H1 (cell line): ENCODE results near the gene TSTD2. TPM values are rescaled to one million over a fixed set of nuclear protein-coding genes. Genes with fewer than 3 reads are reported as not detected.

ENCODE experiments used
- CTCF ChIA-PET: fragments of 300-600 bp; sonication (Branson Sonifier 250); formaldehyde crosslinking; loops from one replicate; lab custom pipeline; 2021; ENCODE audit not compliant: partially characterized antibody; lab: Charles Lee
- POLR2A ChIA-PET: fragments of 300-600 bp; sonication (Branson Sonifier 250); formaldehyde crosslinking; loops from one replicate; lab custom pipeline; 2021; ENCODE audit warnings: inconsistent platforms; ENCODE audit not compliant: partially characterized antibody; lab: Charles Lee
- DNase-seq, 2 experiments: peaks; one replicate each; pipeline versions ENCODE4 v3.0.0 to v3.0.0-alpha.2; 2010 to 2022; ENCODE audit warnings: low spot score in 2 of 2, low read depth in 1 of 2, mixed read lengths in 1 of 2
- FAIRE-seq: peaks from 2 replicates; lab custom pipeline; 2011; peaks lifted over from hg19 to GRCh38; lab: Jason Lieb, UNC
- H2AFZ ChIP-seq: 2 replicates; pipeline ENCODE4 v1.8.1; 2012; ENCODE audit warnings: low read length, inconsistent platforms
- H2AK5ac ChIP-seq: 2 replicates; pipeline ENCODE4 v1.6.1; 2013; ENCODE audit warnings: low read depth, low read length
- H2BK120ac ChIP-seq: replicated peaks from 2 replicates; pipeline ENCODE3; 2013; ENCODE audit warnings: low read depth, low read length, inconsistent platforms
- H2BK12ac ChIP-seq: 2 replicates; pipeline ENCODE4 v1.6.1; 2013; ENCODE audit warnings: low read depth, low read length
- H2BK15ac ChIP-seq: 2 replicates; pipeline ENCODE4 v1.6.1; 2013; ENCODE audit warnings: low read length
- H2BK20ac ChIP-seq: 2 replicates; pipeline ENCODE4 v1.6.1; 2013; ENCODE audit warnings: low read length
- H2BK5ac ChIP-seq: 2 replicates; pipeline ENCODE4 v1.6.1; 2013; ENCODE audit warnings: low read depth, low read length
- H3K14ac ChIP-seq: 2 replicates; pipeline ENCODE4 v1.6.1; 2013; ENCODE audit warnings: inconsistent platforms; ENCODE audit not compliant: insufficient read length
- H3K18ac ChIP-seq: 2 replicates; pipeline ENCODE4 v1.6.1; 2013; ENCODE audit warnings: low read length; ENCODE audit errors: extremely low read depth
- H3K23ac ChIP-seq: 2 replicates; pipeline ENCODE4 v1.6.1; 2013; ENCODE audit warnings: inconsistent platforms; ENCODE audit not compliant: insufficient read length
- H3K23me2 ChIP-seq: 2 replicates; pipeline ENCODE4 v1.6.1; 2013; ENCODE audit warnings: low read depth, low read length
- H3K27ac ChIP-seq: 2 replicates; pipeline ENCODE4 v1.6.1; 2011; ENCODE audit warnings: low read depth, low read length, inconsistent platforms
- H3K27me3 ChIP-seq, 4 experiments: replicated peaks in 1 of 4; 1 replicate in 1 of 4; 2 replicates in 3 of 4; pipeline versions ENCODE4 v1.6.1 to v1.8.1; 2011 to 2013; ENCODE audit warnings: low read length in 3 of 4, mild to moderate bottlenecking in 3 of 4, inconsistent platforms in 2 of 4, mixed read lengths in 2 of 4, moderate library complexity in 1 of 4; ENCODE audit not compliant: control insufficient read depth in 3 of 4, insufficient read depth in 3 of 4; ENCODE audit errors: extremely low read depth in 1 of 4
- H3K36me3 ChIP-seq, 4 experiments: 2 replicates each; pipeline versions ENCODE4 v1.6.1 to v1.8.1; 2011 to 2013; ENCODE audit warnings: mild to moderate bottlenecking in 4 of 4, low read length in 3 of 4, moderate library complexity in 2 of 4, control low read depth in 1 of 4, inconsistent platforms in 1 of 4; ENCODE audit not compliant: insufficient read depth in 4 of 4, control insufficient read depth in 2 of 4
- H3K4ac ChIP-seq: replicated peaks from 2 replicates; pipeline ENCODE3; 2013; ENCODE audit warnings: low read length, low read depth, mixed read lengths, inconsistent platforms; ENCODE audit not compliant: insufficient read length
- H3K4me1 ChIP-seq, 4 experiments: replicated peaks in 1 of 4; 1 replicate in 1 of 4; 2 replicates in 3 of 4; pipeline versions ENCODE4 v1.6.1 to v1.8.1; 2011 to 2013; ENCODE audit warnings: low read length in 3 of 4, inconsistent platforms in 2 of 4, mixed read lengths in 1 of 4; ENCODE audit not compliant: insufficient read depth in 4 of 4, control insufficient read depth in 3 of 4
- H3K4me2 ChIP-seq, 2 experiments: 2 replicates each; pipeline versions ENCODE4 v1.6.1 to v1.8.1; 2011 to 2013; ENCODE audit warnings: low read depth in 2 of 2, low read length in 2 of 2, control low read depth in 1 of 2, inconsistent platforms in 1 of 2, mild to moderate bottlenecking in 1 of 2; ENCODE audit not compliant: insufficient read depth in 1 of 2
- H3K4me3 ChIP-seq, 4 experiments: fragments of 200-600, 300-600 bp in 1 of 4; sonication (generic), shearing (Covaris generic), sonication (Bioruptor Twin) in 1 of 4; 2 replicates each; pipeline versions ENCODE4 v1.5.1 to v1.8.1; 2011 to 2016; ENCODE audit warnings: low read length in 4 of 4, low read depth in 3 of 4, control low read depth in 2 of 4, inconsistent platforms in 2 of 4, mild to moderate bottlenecking in 2 of 4, mixed read lengths in 1 of 4, moderate library complexity in 1 of 4; ENCODE audit not compliant: insufficient read depth in 2 of 4; ENCODE audit errors: extremely low read depth in 1 of 4
- H3K56ac ChIP-seq: replicated peaks from 2 replicates; pipeline ENCODE3; 2013; ENCODE audit warnings: low read depth, mild to moderate bottlenecking, mixed read lengths, low read length, inconsistent platforms; ENCODE audit not compliant: insufficient read length
- H3K79me1 ChIP-seq: 2 replicates; pipeline ENCODE4 v1.6.1; 2013; ENCODE audit warnings: low read depth, low read length, control low read depth
- H3K79me2 ChIP-seq, 2 experiments: 2 replicates each; pipeline versions ENCODE4 v1.6.1 to v1.8.1; 2012 to 2013; ENCODE audit warnings: low read length in 2 of 2, mild to moderate bottlenecking in 2 of 2, inconsistent platforms in 1 of 2; ENCODE audit not compliant: insufficient read depth in 2 of 2, control insufficient read depth in 1 of 2
- H3K9ac ChIP-seq, 4 experiments: replicated peaks in 1 of 4; 1 replicate in 1 of 4; 2 replicates in 3 of 4; pipeline versions ENCODE4 v1.6.1 to v1.8.1; 2011 to 2013; ENCODE audit warnings: low read depth in 3 of 4, low read length in 3 of 4, control low read depth in 2 of 4, mild to moderate bottlenecking in 2 of 4, moderate library complexity in 2 of 4, inconsistent platforms in 1 of 4; ENCODE audit errors: extremely low read depth in 1 of 4
- H3K9me3 ChIP-seq, 2 experiments: 2 replicates each; pipeline versions ENCODE4 v1.6.1 to v1.8.1; 2012 to 2013; ENCODE audit warnings: mild to moderate bottlenecking in 2 of 2, moderate library complexity in 2 of 2, control low read depth in 1 of 2, inconsistent platforms in 1 of 2, low read depth in 1 of 2, low read length in 1 of 2, mixed read lengths in 1 of 2; ENCODE audit not compliant: insufficient read depth in 2 of 2
- H4K20me1 ChIP-seq, 2 experiments: replicated peaks in 1 of 2; 2 replicates each; pipeline versions ENCODE3 to v1.8.1; 2011 to 2013; ENCODE audit warnings: inconsistent platforms in 2 of 2, low read length in 2 of 2, mild to moderate bottlenecking in 1 of 2; ENCODE audit not compliant: insufficient read depth in 2 of 2, control insufficient read depth in 1 of 2
- H4K5ac ChIP-seq: 2 replicates; pipeline ENCODE4 v1.6.1; 2013; ENCODE audit warnings: low read length, low read depth, mixed read lengths, inconsistent platforms; ENCODE audit not compliant: insufficient read length
- H4K8ac ChIP-seq: 2 replicates; pipeline ENCODE4 v1.8.0; 2013; ENCODE audit warnings: mild to moderate bottlenecking, moderate library complexity, low read length, inconsistent platforms; ENCODE audit not compliant: insufficient read depth; ENCODE audit errors: extremely low read depth
- H4K91ac ChIP-seq: replicated peaks from 2 replicates; pipeline ENCODE3; 2013; ENCODE audit warnings: low read length, mixed read lengths, inconsistent platforms; ENCODE audit not compliant: insufficient read length
- E2F6 ChIP-seq: IDR thresholded peaks from 2 replicates; pipeline ENCODE4 v1.6.1; 2012; ENCODE audit warnings: inconsistent platforms
- JUN ChIP-seq: IDR thresholded peaks from 2 replicates; pipeline ENCODE4 v1.6.1; 2011; ENCODE audit warnings: low read depth, mild to moderate bottlenecking, improper control_type of control experiment, low read length
- WGBS, 2 experiments: shearing (Covaris generic) in 1 of 2; methylation state at CpG; one replicate each; pipeline versions ENCODE4 v1.1.6 to v1.1.7; 2013 to 2015; ENCODE audit warnings: low lambda C conversion rate in 2 of 2, mixed read lengths in 2 of 2, inconsistent platforms in 1 of 2, low coverage in 1 of 2, missing lambda C conversion rate in 1 of 2; ENCODE audit not compliant: insufficient replicate concordance in 2 of 2, insufficient coverage in 1 of 2, insufficient read length in 1 of 2; ENCODE audit errors: extremely low coverage in 1 of 2, missing lambda C conversion rate in 1 of 2; 5-methylcytosine and 5-hydroxymethylcytosine counted together
- polyA plus RNA-seq, 7 experiments: library from polyadenylated mRNA; depleted of rRNA in 3 of 7; stranded (reverse) in 5 of 7; unstranded in 2 of 7; fragments of >200 nt in 5 of 7; fragments of 200-250 nt in 2 of 7; gene quantifications; 1 replicate in 5 of 7; 2 replicates in 1 of 7; 4 replicates in 1 of 7; pipeline versions ENCODE4 v1.2.1 to v1.2.3, GENCODE V29; 2011 to 2013; ENCODE audit warnings: missing spikeins in 2 of 7, mixed read lengths in 2 of 7
- total RNA-seq: library from RNA; stranded (reverse); fragmentation: NEBNext Ultra II Directional; extraction: Animal tissue kit (Norgen Biotek cat#: 25700); gene quantifications from 2 replicates; pipeline ENCODE4 v1.2.1, GENCODE V29; 2021

TSTD2 gene
- total and polyA plus RNA-seq, 2 of the 8 experiments (the other 6 are each of a cell fraction or from before 2014, with no cell fraction given), result 16.1 to 17.5 TPM

GRCh38 chr9:97567894-97568202 lies 65.3 kb downstream of the TSTD2 start:
- no peak overlapping the region for H2BK15ac ChIP-seq
- FAIRE-seq, result no peak
- H3K79me2 ChIP-seq, result no peaks in the 10 kb centered on the region
- peak in 1 of 2 experiments; percentile 3 for DNase-seq
- no peak overlapping the region for H2AK5ac ChIP-seq
- no peaks in the 10 kb centered on the region for H4K20me1 ChIP-seq
- H4K91ac ChIP-seq, result no peak overlapping the region
- H2BK12ac ChIP-seq, result no peak overlapping the region
- TF ChIP-seq E2F6 (no peak), JUN (no peak)
- TF ChIP-seq, all 59 proteins: peak for 0
- ChIA-PET POLR2A (interaction anchor here (1.4 kb wide), 1 partner anchor 11 kb away, joined by 3 read pairs; no protein-coding TSS in a partner anchor), CTCF (interaction anchor here (1.6 kb wide), 1 partner anchor 64 kb away, joined by 4 read pairs; no protein-coding TSS in a partner anchor)
- no peak overlapping the region for H3K56ac ChIP-seq
- H3K23me2 ChIP-seq, result no peaks in the 10 kb centered on the region
- no peak overlapping the region for H2AFZ ChIP-seq
- H3K9me3 ChIP-seq, result no peaks in the 10 kb centered on the region
- no peak overlapping the region for H2BK20ac ChIP-seq
- no peak overlapping the region for H3K4me3 ChIP-seq
- H2BK5ac ChIP-seq, result no peak overlapping the region
- no peak overlapping the region for H3K14ac ChIP-seq
- H3K23ac ChIP-seq, result no peak overlapping the region
- H3K9ac ChIP-seq, result no peak overlapping the region
- H3K4me2 ChIP-seq, result no peak overlapping the region
- H4K8ac ChIP-seq, result no peak overlapping the region
- H3K27me3 ChIP-seq, result no peaks in the 10 kb centered on the region
- H2BK120ac ChIP-seq, result no peak overlapping the region
- H3K4me1 ChIP-seq, result peaks cover 2 to 6% (median 3%) of the 10 kb centered on the region in 4 experiments; a peak in 6 of 7 replicates
- no peaks in the 10 kb centered on the region for H3K79me1 ChIP-seq
- H3K36me3 ChIP-seq, result no peaks in the 10 kb centered on the region
- no peak overlapping the region for H3K18ac ChIP-seq
- no peak overlapping the region for H3K27ac ChIP-seq
- H4K5ac ChIP-seq, result no peak overlapping the region
- 91% methylated on average over 4 of the region's 4 CpGs; no CpG with 5 or more reads in 1 of the 2 experiments for WGBS, 2 experiments
- H3K4ac ChIP-seq, result no peak overlapping the region
